DND-41 (cell line): Measurements from ENCODE around the gene DND1.
"Not testable (repeated sequence)": the region's sequence is repeated elsewhere in the genome, so short reads cannot be mapped to it uniquely, and the experiment has no call there.

Source experiments
- ATAC-seq: fragments of 200-7000 bp; cut with Tn5 transposase; 3 replicates; pipeline ENCODE4 v1.9.1; 2021; ENCODE audit warnings: low read depth; ENCODE audit not compliant: insufficient read depth
- DNase-seq: peaks from one replicate; pipeline ENCODE4 v3.0.0-alpha.2; 2020
- H2AFZ ChIP-seq: 2 replicates; pipeline ENCODE4 v1.6.0; 2012; ENCODE audit warnings: low read depth, low read length
- H3K27ac ChIP-seq: 2 replicates; pipeline ENCODE4 v1.5.1; 2012; ENCODE audit warnings: low read length, inconsistent platforms
- H3K27me3 ChIP-seq: fragments of 200-600 bp; sonication (generic); 2 replicates; pipeline ENCODE4 v1.6.0; 2012; ENCODE audit warnings: low read length, mild to moderate bottlenecking, inconsistent platforms; ENCODE audit not compliant: insufficient read depth, poor library complexity
- H3K36me3 ChIP-seq: 2 replicates; pipeline ENCODE4 v1.5.1; 2012; ENCODE audit warnings: low read length, inconsistent platforms; ENCODE audit not compliant: insufficient read depth
- H3K4me1 ChIP-seq: 2 replicates; pipeline ENCODE4 v1.5.1; 2012; ENCODE audit warnings: mild to moderate bottlenecking, low read length; ENCODE audit not compliant: insufficient read depth
- H3K4me2 ChIP-seq: 2 replicates; pipeline ENCODE4 v1.6.0; 2012; ENCODE audit warnings: mild to moderate bottlenecking, moderate library complexity, low read length, inconsistent platforms; ENCODE audit not compliant: insufficient read depth
- H3K4me3 ChIP-seq, 2 experiments: fragments of 200-600 bp in 1 of 2; shearing (Covaris generic) in 1 of 2; 2 replicates each; pipeline ENCODE4 v1.5.1; 2012 to 2016; ENCODE audit warnings: inconsistent platforms in 2 of 2, low read length in 2 of 2, mild to moderate bottlenecking in 2 of 2, low read depth in 1 of 2, moderate library complexity in 1 of 2
- H3K79me2 ChIP-seq: 2 replicates; pipeline ENCODE4 v1.6.0; 2012; ENCODE audit warnings: low read length, inconsistent platforms; ENCODE audit not compliant: insufficient read depth
- H3K9ac ChIP-seq: 2 replicates; pipeline ENCODE4 v1.6.0; 2012; ENCODE audit warnings: low read depth, mild to moderate bottlenecking, inconsistent platforms, low read length, moderate library complexity
- H3K9me3 ChIP-seq: 2 replicates; pipeline ENCODE4 v1.5.1; 2012; ENCODE audit warnings: low read length, moderate library complexity, mild to moderate bottlenecking, inconsistent platforms; ENCODE audit not compliant: insufficient read depth, severe bottlenecking
- H4K20me1 ChIP-seq: 2 replicates; pipeline ENCODE4 v1.6.0; 2012; ENCODE audit warnings: low read length; ENCODE audit not compliant: insufficient read depth
- EZH2 ChIP-seq: IDR thresholded peaks from 3 replicates; pipeline ENCODE4 v1.6.1; 2012; ENCODE audit warnings: borderline replicate concordance, low read depth, mild to moderate bottlenecking, moderate library complexity, low read length, inconsistent platforms; ENCODE audit not compliant: severe bottlenecking
- TF ChIP-seq, protein P1 (sequence below): IDR thresholded peaks from 2 replicates; pipeline ENCODE4 v1.5.1; 2012; ENCODE audit warnings: borderline replicate concordance, low read length, moderate library complexity, mild to moderate bottlenecking; ENCODE audit not compliant: poor library complexity, severe bottlenecking; ENCODE audit errors: extremely low read depth

DND1 gene

DNA sequence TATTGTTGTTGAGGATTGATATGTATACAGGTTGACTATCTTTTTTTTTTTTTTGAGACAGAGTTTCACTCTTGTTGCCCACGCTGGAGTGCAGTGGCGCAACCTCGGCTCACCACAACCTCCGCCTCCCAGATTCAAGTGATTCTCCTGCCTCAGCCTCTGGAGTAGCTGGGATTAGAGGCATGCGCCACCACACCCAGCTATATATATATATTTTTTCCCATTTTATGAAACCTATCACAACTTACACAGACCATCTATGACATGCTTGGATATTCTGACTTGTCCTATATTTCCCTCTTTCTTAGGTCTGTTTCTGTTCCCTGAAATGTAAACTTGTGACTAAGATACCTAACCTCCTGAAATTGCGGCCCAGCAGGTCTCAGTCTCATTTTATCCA is 45.4 kb downstream of the DND1 start:
- Histone ChIP-seq H3K27ac (no peak overlapping the region), H3K79me2 (no peaks in the 10 kb centered on the region)
- TF ChIP-seq, protein P1, sequence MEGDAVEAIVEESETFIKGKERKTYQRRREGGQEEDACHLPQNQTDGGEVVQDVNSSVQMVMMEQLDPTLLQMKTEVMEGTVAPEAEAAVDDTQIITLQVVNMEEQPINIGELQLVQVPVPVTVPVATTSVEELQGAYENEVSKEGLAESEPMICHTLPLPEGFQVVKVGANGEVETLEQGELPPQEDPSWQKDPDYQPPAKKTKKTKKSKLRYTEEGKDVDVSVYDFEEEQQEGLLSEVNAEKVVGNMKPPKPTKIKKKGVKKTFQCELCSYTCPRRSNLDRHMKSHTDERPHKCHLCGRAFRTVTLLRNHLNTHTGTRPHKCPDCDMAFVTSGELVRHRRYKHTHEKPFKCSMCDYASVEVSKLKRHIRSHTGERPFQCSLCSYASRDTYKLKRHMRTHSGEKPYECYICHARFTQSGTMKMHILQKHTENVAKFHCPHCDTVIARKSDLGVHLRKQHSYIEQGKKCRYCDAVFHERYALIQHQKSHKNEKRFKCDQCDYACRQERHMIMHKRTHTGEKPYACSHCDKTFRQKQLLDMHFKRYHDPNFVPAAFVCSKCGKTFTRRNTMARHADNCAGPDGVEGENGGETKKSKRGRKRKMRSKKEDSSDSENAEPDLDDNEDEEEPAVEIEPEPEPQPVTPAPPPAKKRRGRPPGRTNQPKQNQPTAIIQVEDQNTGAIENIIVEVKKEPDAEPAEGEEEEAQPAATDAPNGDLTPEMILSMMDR: no peak
- no peak for TF ChIP-seq EZH2

DNA sequence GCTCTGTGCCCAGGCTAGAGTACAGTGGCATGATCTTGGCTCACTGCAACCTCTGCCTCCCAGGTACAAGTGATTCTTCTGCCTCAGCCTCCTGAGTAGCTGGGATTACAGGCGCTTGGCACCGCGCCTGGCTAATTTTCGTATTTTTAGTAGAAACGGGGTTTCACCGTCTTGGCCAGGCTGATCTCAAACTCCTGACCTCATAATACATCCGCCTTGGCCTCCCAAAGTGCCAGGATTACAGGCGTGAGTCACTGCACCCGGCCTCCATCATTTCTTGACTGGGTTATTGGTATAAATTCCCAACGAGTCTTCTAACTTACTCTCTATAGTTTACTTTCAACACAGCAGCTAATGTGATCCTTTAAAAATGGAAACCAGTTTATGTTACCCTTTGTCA is 48.5 kb downstream of the DND1 start:
- peaks cover 18% of the 10 kb centered on the region for H3K9me3 ChIP-seq
- not testable (repeated sequence) for H3K36me3 ChIP-seq, DNase-seq, ATAC-seq, H3K4me1 ChIP-seq, H3K4me2 ChIP-seq, H4K20me1 ChIP-seq, H3K27me3 ChIP-seq, H3K4me3 ChIP-seq, H2AFZ ChIP-seq, H3K27ac ChIP-seq, H3K9ac ChIP-seq, H3K79me2 ChIP-seq

More for the DNA sequence above, 45.4 kb downstream of the DND1 start:
- Histone ChIP-seq H3K4me3 (no peak overlapping the region), H2AFZ (no peak overlapping the region), H3K27me3 (no peaks in the 10 kb centered on the region), H3K4me1 (no peaks in the 10 kb centered on the region), H3K9ac (no peak overlapping the region), H4K20me1 (no peaks in the 10 kb centered on the region), H3K4me2 (no peak overlapping the region), H3K9me3 (peaks cover 18% of the 10 kb centered on the region), H3K36me3 (no peaks in the 10 kb centered on the region)
- no peak for DNase-seq
- ATAC-seq: no peak

DNA sequence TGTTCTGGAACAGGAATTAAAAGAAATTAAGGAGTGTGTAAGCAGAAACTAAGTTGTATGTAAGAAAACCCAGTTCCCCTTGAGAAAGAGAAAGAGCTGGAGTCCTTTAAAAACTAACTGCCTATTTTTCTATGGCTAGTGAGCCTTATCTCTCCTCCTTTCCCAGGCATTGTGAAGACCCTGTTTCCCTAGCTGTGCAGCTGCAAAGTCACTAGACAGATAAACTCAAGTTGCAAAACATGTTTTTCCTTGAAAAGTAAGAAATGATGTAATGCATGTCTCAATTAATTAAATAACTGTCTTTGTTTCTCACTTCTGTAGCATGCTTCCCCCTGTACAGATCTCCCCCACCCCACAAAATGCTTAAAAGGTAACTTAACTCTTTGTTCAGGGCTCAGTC is 50.3 kb downstream of the DND1 start:
- H3K4me2 ChIP-seq, H3K4me3 ChIP-seq, H3K9me3 ChIP-seq, H3K27me3 ChIP-seq, H3K79me2 ChIP-seq, H2AFZ ChIP-seq, H3K4me1 ChIP-seq, H3K9ac ChIP-seq, H3K36me3 ChIP-seq, DNase-seq, H4K20me1 ChIP-seq, ATAC-seq, H3K27ac ChIP-seq: not testable (repeated sequence)

DNA sequence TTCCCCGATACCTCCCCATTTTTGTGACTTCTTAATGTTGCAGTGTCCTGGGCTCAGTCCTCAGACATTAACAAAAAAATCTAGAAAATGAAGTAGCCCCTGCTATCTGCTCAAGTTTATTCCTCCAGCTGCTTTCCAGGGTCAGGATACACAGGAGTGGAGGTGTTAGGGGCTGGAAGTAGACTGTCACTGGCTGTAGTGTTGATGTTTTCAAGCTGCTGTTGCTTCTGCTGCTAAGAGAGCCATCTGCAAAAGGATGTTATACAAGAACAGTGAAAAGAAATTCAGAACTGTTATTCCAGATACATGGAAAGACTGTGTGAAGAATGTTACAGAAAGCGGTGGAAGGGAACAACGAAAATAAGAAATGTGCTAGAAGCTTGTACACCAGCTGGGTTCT is 51.1 kb downstream of the DND1 start:
- H3K9me3 ChIP-seq: peaks cover 3% of the 10 kb centered on the region
- H3K4me3 ChIP-seq: no peak overlapping the region
- no peak overlapping the region for H3K9ac ChIP-seq
- ATAC-seq (no peak), DNase-seq (no peak)
- H2AFZ ChIP-seq: no peak overlapping the region
- TF ChIP-seq EZH2: no peak
- TF ChIP-seq, protein P1: no peak
- H3K27me3 ChIP-seq: peaks cover 4% of the 10 kb centered on the region
- no peaks in the 10 kb centered on the region for H3K36me3 ChIP-seq
- H4K20me1 ChIP-seq: no peaks in the 10 kb centered on the region
- H3K79me2 ChIP-seq: no peaks in the 10 kb centered on the region
- no peaks in the 10 kb centered on the region for H3K4me1 ChIP-seq
- no peak overlapping the region for H3K27ac ChIP-seq
- no peak overlapping the region for H3K4me2 ChIP-seq
